GM12892 (cell line): ENCODE data around the gene ARID3A.
"Not testable (repeated sequence)": the region's sequence is repeated elsewhere in the genome, so short reads cannot be mapped to it uniquely, and the experiment has no call there.

Experiments
- DNase-seq: peaks from one replicate; pipeline ENCODE4 v3.0.0; 2011; ENCODE audit not compliant: insufficient read length
- FAIRE-seq: peaks from 2 replicates; lab custom pipeline; 2011; peaks lifted over from hg19 to GRCh38; lab: Jason Lieb, UNC
- POLR2A ChIP-seq: IDR thresholded peaks from 2 replicates; pipeline ENCODE4 v1.6.1; 2011; ENCODE audit warnings: low read depth, low read length, control low read depth
- POLR2AphosphoS5 ChIP-seq: IDR thresholded peaks from 2 replicates; pipeline ENCODE4 v1.6.1; 2011; ENCODE audit warnings: low read depth, low read length, control low read depth
- TAF1 ChIP-seq: IDR thresholded peaks from 2 replicates; pipeline ENCODE4 v1.6.1; 2011; ENCODE audit warnings: low read depth, mild to moderate bottlenecking, control low read depth, low read length, borderline replicate concordance

The ARID3A gene

GRCh38 chr19:1017906-1018305 lies 92.1 kb downstream of the ARID3A start:
- DNase-seq (no peak), FAIRE-seq (no peak)
- TF ChIP-seq POLR2A (no peak), POLR2AphosphoS5 (no peak), TAF1 (no peak)

- FAIRE-seq (no peak), DNase-seq (no peak)
- TF ChIP-seq POLR2AphosphoS5, result no peak
- no peak for TF ChIP-seq POLR2A
- TF ChIP-seq TAF1, result no peak
Measured at GRCh38 chr19:1018393-1018792, 92.6 kb downstream of the ARID3A start.

- DNase-seq, result no peak
- no peak for TF ChIP-seq POLR2A
- no peak for TF ChIP-seq TAF1
- FAIRE-seq, result no peak
Measured at GRCh38 chr19:1018932-1019615, 93.2 kb downstream of the ARID3A start.

GRCh38 chr19:1019616-1019961 lies 93.8 kb downstream of the ARID3A start:
- TF ChIP-seq POLR2A (no peak), TAF1 (no peak)
- DNase-seq, result no peak
- FAIRE-seq, result no peak

GRCh38 chr19:1019980-1020867 lies 94.4 kb downstream of the ARID3A start:
- DNase-seq (no peak), FAIRE-seq (no peak)
- TF ChIP-seq POLR2AphosphoS5, result no peak
- no peak for TF ChIP-seq TAF1
- no peak; the same call in 1 of the 2 replicates for TF ChIP-seq POLR2A

- peak; percentile 98 for FAIRE-seq
- TF ChIP-seq POLR2AphosphoS5 (no peak), POLR2A (no peak; the same call in 1 of the 2 replicates), TAF1 (peak; percentile 98)
- DNase-seq, result peak; percentile 99
Measured at GRCh38 chr19:1020868-1021425, 95.1 kb downstream of the ARID3A start, which contains the start of gene TMEM259. TSS of gene TMEM259 (minus strand) at chr19:1021123. CDS start at chr19:1020996, 127 bp downstream.

- not testable (repeated sequence) for FAIRE-seq, DNase-seq
Measured at GRCh38 chr19:1023883-1024188, 98.0 kb downstream of the ARID3A start.

GRCh38 chr19:1025080-1025479 lies 99.2 kb downstream of the ARID3A start:
- not testable (repeated sequence) for FAIRE-seq, DNase-seq
